A673 (cell line): Measurements from ENCODE around the gene REG4.

ENCODE experiments used
- EZH2 ChIP-seq: fragments of 200-600 bp; sonication (generic); IDR thresholded peaks from 2 replicates; pipeline ENCODE4 v1.6.1; 2017; ENCODE audit warnings: borderline replicate concordance, low read depth, mild to moderate bottlenecking, mixed read lengths, antibody characterized with exemption, low read length; ENCODE audit not compliant: poor library complexity, severe bottlenecking
- TF ChIP-seq, protein P1 (sequence below): fragments of 300-800, 200-600 bp; sonication (generic); conservative IDR thresholded peaks from 2 replicates; pipeline ENCODE4 v1.5.1; 2017; ENCODE audit warnings: low read depth, mild to moderate bottlenecking, antibody characterized with exemption, low read length, moderate library complexity, mixed read lengths

DNA sequence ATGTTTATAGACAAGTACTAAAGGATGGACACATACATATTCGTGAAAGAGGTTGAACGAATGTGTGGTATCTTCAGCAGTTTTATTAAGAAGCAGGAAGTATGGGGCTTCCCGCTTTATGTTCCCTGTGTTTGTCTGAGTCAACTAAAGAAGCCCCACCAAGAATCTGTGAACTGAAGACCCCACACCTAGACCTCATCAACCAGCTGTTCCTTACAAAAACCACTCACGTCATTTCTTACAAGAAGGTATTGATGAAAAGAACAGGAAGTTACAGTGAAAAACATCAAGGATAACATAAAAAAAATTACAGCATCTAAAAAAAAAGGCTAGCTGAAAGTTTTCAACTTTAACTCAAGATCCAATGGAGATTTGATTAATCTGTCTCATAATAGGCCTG lies 12.3 kb downstream of the REG4 start:
- TF ChIP-seq EZH2, result no peak
- TF ChIP-seq, protein P1, sequence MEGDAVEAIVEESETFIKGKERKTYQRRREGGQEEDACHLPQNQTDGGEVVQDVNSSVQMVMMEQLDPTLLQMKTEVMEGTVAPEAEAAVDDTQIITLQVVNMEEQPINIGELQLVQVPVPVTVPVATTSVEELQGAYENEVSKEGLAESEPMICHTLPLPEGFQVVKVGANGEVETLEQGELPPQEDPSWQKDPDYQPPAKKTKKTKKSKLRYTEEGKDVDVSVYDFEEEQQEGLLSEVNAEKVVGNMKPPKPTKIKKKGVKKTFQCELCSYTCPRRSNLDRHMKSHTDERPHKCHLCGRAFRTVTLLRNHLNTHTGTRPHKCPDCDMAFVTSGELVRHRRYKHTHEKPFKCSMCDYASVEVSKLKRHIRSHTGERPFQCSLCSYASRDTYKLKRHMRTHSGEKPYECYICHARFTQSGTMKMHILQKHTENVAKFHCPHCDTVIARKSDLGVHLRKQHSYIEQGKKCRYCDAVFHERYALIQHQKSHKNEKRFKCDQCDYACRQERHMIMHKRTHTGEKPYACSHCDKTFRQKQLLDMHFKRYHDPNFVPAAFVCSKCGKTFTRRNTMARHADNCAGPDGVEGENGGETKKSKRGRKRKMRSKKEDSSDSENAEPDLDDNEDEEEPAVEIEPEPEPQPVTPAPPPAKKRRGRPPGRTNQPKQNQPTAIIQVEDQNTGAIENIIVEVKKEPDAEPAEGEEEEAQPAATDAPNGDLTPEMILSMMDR, result no peak
